ENCODE measurements around the gene LIPA.
"Not testable (repeated sequence)": the region's sequence is repeated elsewhere in the genome, so short reads cannot be mapped to it uniquely, and the experiment has no call there.

Gene LIPA

DNA sequence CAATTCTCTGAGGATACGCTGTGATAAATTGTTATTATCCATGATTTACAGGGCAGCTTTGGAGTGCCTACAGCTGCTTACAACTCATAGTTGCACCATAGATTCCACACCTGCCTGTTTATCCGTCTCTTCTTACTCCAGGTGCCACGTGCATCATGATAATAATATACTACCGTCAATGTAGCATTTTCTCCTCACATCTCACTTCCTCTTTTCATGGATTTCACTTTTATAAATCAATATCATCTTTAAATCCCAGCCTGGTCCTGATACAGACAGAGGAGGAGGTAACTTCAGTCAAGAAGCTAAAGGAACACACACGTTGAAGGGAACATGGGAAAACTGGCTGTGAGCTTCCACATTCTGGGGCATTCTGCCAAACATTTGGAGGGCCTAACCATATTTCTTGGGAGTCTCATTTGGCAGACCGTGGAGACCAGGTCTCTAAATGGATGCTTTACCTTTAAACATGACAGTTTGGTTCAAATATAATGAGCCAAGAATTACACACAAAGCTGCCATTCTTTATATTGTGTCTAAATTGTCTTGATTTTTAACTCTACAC lies 46.9 kb downstream of the LIPA start:
- H3K36me3 ChIP-seq (ENCODE audit: control insufficient read depth, insufficient read depth, low read length, severe bottlenecking): no peaks in the 10 kb centered on the region
- H3K27me3 ChIP-seq (replicated peaks; ENCODE audit: control insufficient read depth, insufficient read depth, low read length): no peaks in the 10 kb centered on the region
- H3K9ac ChIP-seq (ENCODE audit: low read length): no peak overlapping the region
- H3K4me1 ChIP-seq (ENCODE audit: control insufficient read depth, insufficient read depth, low read length): peaks cover 18% of the 10 kb centered on the region
- no peak overlapping the region for H3K4me3 ChIP-seq (ENCODE audit: low read length)
- no peaks in the 10 kb centered on the region for H3K9me3 ChIP-seq (ENCODE audit: control insufficient read depth, low read length)
- DNase-seq (ENCODE audit: low read depth): no peak

GRCh38 chr10:89203237-89203636 lies 48.3 kb downstream of the LIPA start:
- H3K9me3 ChIP-seq (ENCODE audit: control insufficient read depth, low read length): no peaks in the 10 kb centered on the region
- no peaks in the 10 kb centered on the region for H3K36me3 ChIP-seq (ENCODE audit: control insufficient read depth, insufficient read depth, low read length, severe bottlenecking)
- H3K9ac ChIP-seq (ENCODE audit: low read length): no peak overlapping the region
- H3K4me1 ChIP-seq (ENCODE audit: control insufficient read depth, insufficient read depth, low read length): peaks cover 17% of the 10 kb centered on the region
- H3K4me3 ChIP-seq (ENCODE audit: low read length): no peak overlapping the region
- no peaks in the 10 kb centered on the region for H3K27me3 ChIP-seq (replicated peaks; ENCODE audit: control insufficient read depth, insufficient read depth, low read length)
- peak; percentile 47 for DNase-seq (ENCODE audit: low read depth)

DNA sequence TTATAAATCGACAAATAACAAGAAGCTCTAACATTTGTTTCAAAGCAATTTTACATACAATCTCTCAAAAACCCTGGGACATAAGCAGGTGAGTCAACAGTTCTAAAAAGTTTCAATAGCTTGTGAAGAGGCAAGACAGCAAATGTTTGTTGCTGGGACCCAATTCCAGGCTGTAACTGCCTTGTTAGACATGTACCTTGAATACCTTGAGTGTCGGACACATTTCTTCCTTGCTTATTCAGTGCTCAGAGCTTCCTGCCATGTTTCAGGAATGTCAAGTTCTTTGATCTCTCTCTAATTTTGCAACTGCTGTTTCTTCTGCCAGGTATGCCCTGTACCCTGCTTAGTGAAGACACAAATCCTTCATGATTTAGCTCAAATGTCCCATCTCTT lies 49.5 kb downstream of the LIPA start:
- Histone ChIP-seq H3K4me1 (ENCODE audit: control insufficient read depth, insufficient read depth, low read length) (peaks cover 13% of the 10 kb centered on the region), H3K36me3 (ENCODE audit: control insufficient read depth, insufficient read depth, low read length, severe bottlenecking) (no peaks in the 10 kb centered on the region), H3K9ac (ENCODE audit: low read length) (no peak overlapping the region), H3K27me3 (replicated peaks; ENCODE audit: control insufficient read depth, insufficient read depth, low read length) (no peaks in the 10 kb centered on the region), H3K9me3 (ENCODE audit: control insufficient read depth, low read length) (no peaks in the 10 kb centered on the region), H3K4me3 (ENCODE audit: low read length) (no peak overlapping the region)
- no peak for DNase-seq (ENCODE audit: low read depth)

DNA sequence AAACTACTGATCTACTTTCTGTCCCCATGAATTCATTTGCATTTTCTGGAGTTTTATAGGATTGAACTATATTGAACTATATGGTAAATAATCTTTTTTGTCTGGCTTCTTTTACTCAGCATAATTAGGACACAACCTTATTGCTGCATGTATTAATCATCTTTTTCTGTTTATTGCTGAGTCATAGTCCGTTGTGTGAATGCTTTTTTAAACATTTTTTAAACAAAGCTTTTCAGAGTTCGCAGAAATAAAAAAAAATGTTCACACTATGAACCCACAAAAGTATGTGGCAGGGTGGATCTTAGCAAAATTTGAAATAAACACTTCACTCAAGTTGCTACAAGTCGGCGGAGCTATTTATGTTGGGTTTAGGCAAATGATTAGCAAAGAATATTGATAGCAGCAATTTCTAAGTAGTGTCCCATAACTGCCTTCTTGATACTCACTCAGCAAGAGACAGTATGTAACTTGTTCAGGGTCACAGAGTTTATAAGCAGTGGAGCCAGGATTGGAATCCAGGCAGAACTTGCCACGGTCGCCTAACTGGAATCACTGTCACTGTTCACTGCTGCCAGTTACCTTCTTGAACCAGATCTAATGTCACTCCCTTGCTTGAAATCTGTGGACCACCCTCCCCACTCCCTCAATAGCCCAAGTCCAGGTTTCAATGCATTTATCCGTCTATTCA lies 50.1 kb downstream of the LIPA start:
- no peaks in the 10 kb centered on the region for H3K36me3 ChIP-seq (ENCODE audit: control insufficient read depth, insufficient read depth, low read length, severe bottlenecking)
- H3K27me3 ChIP-seq (replicated peaks; ENCODE audit: control insufficient read depth, insufficient read depth, low read length): no peaks in the 10 kb centered on the region
- no peak overlapping the region for H3K9ac ChIP-seq (ENCODE audit: low read length)
- no peak overlapping the region for H3K4me3 ChIP-seq (ENCODE audit: low read length)
- H3K9me3 ChIP-seq (ENCODE audit: control insufficient read depth, low read length): no peaks in the 10 kb centered on the region
- peaks cover 8% of the 10 kb centered on the region for H3K4me1 ChIP-seq (ENCODE audit: control insufficient read depth, insufficient read depth, low read length)
- DNase-seq (ENCODE audit: low read depth): no peak

- Histone ChIP-seq H3K36me3 (ENCODE audit: control insufficient read depth, insufficient read depth, low read length, severe bottlenecking) (no peaks in the 10 kb centered on the region), H3K9ac (ENCODE audit: low read length) (no peak overlapping the region), H3K9me3 (ENCODE audit: control insufficient read depth, low read length) (no peaks in the 10 kb centered on the region), H3K4me3 (ENCODE audit: low read length) (no peak overlapping the region), H3K4me1 (ENCODE audit: control insufficient read depth, insufficient read depth, low read length) (no peaks in the 10 kb centered on the region), H3K27me3 (replicated peaks; ENCODE audit: control insufficient read depth, insufficient read depth, low read length) (no peaks in the 10 kb centered on the region)
- DNase-seq (ENCODE audit: low read depth): no peak
These were observed 54.1 kb downstream of the LIPA start for GRCh38 chr10:89197473-89197872.

GRCh38 chr10:89191301-89191700 lies 60.3 kb downstream of the LIPA start:
- DNase-seq (ENCODE audit: low read depth); H3K27me3 ChIP-seq (replicated peaks; ENCODE audit: control insufficient read depth, insufficient read depth, low read length); H3K4me3 ChIP-seq (ENCODE audit: low read length); H3K4me1 ChIP-seq (ENCODE audit: control insufficient read depth, insufficient read depth, low read length); H3K36me3 ChIP-seq (ENCODE audit: control insufficient read depth, insufficient read depth, low read length, severe bottlenecking); H3K9ac ChIP-seq (ENCODE audit: low read length); H3K9me3 ChIP-seq (ENCODE audit: control insufficient read depth, low read length): not testable (repeated sequence)

DNA sequence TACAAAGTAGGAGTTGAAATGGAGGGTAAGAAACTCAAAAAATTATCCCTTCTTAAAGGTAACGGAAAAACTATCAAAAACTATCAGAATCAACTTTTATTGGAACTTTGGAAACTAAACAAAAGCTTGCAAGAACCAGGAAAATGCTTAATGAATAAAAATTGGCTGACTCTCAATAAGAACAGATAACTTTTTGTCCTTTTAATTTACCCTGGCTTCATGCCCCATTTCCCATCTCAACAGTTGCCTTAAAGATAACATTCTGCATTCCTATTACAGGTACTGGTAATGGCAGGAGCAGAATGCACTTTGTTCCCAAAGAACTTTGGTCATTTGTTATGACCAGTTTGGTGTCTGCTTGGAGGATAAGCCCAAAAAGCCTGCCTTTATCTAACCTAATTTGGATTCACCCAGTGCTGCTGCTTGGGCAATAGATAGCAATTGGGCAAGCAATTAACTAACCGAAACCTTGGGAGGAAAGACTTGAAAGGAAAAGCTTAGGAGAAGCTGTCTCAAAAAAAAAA lies 62.3 kb downstream of the LIPA start:
- Histone ChIP-seq H3K4me1 (ENCODE audit: control insufficient read depth, insufficient read depth, low read length) (peaks cover 6% of the 10 kb centered on the region), H3K27me3 (replicated peaks; ENCODE audit: control insufficient read depth, insufficient read depth, low read length) (no peaks in the 10 kb centered on the region), H3K9me3 (ENCODE audit: control insufficient read depth, low read length) (no peaks in the 10 kb centered on the region), H3K36me3 (ENCODE audit: control insufficient read depth, insufficient read depth, low read length, severe bottlenecking) (no peaks in the 10 kb centered on the region), H3K9ac (ENCODE audit: low read length) (no peak overlapping the region), H3K4me3 (ENCODE audit: low read length) (no peak overlapping the region)
- no peak for DNase-seq (ENCODE audit: low read depth)

DNA sequence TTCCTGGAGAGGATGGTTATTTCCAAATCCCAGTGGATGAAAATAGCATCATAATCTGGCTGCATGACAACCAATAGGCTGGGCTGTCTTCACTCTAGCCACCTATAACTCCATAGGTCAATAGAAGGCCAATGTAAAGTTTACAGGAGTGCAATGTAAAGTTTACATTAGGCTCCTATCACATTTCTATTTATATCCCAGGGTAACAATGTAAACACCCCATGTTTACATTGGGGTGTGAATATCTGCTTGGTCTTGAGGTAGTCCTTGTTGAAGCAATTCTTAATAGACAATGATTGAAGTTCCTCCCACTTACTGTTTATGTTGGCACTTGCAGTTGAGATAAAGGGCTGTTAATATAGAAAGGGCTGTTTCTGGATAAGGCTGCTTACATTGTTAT lies 65.9 kb downstream of the LIPA start:
- no peak for DNase-seq (ENCODE audit: low read depth)
- Histone ChIP-seq H3K36me3 (ENCODE audit: control insufficient read depth, insufficient read depth, low read length, severe bottlenecking) (no peaks in the 10 kb centered on the region), H3K4me3 (ENCODE audit: low read length) (no peak overlapping the region), H3K4me1 (ENCODE audit: control insufficient read depth, insufficient read depth, low read length) (peaks cover 6% of the 10 kb centered on the region), H3K9me3 (ENCODE audit: control insufficient read depth, low read length) (peaks cover 4% of the 10 kb centered on the region), H3K9ac (ENCODE audit: low read length) (no peak overlapping the region), H3K27me3 (replicated peaks; ENCODE audit: control insufficient read depth, insufficient read depth, low read length) (no peaks in the 10 kb centered on the region)

DNA sequence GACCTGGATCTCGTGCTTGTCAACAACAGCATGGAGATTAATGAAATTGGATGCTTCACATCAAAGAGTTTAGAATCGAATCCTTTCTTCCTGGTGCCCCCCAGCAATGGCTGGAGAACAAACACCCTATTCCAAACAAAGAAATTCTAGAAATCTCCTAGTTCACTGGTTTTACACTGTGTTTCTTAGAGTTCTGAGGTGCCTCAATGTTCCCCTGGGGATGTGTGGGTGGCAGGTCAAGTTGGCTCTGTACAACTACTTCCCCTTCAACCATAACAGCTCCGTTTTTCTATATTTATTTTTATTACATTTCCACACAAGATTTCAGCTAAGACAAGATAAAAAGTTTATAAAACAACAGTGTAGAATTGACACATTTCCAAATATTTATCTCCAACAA lies 66.9 kb downstream of the LIPA start:
- no peaks in the 10 kb centered on the region for H3K27me3 ChIP-seq (replicated peaks; ENCODE audit: control insufficient read depth, insufficient read depth, low read length)
- H3K9ac ChIP-seq (ENCODE audit: low read length): no peak overlapping the region
- H3K9me3 ChIP-seq (ENCODE audit: control insufficient read depth, low read length): peaks cover 11% of the 10 kb centered on the region
- no peaks in the 10 kb centered on the region for H3K36me3 ChIP-seq (ENCODE audit: control insufficient read depth, insufficient read depth, low read length, severe bottlenecking)
- no peak overlapping the region for H3K4me3 ChIP-seq (ENCODE audit: low read length)
- H3K4me1 ChIP-seq (ENCODE audit: control insufficient read depth, insufficient read depth, low read length): peaks cover 6% of the 10 kb centered on the region
- no peak for DNase-seq (ENCODE audit: low read depth)

- Histone ChIP-seq H3K36me3 (ENCODE audit: control insufficient read depth, insufficient read depth, low read length, severe bottlenecking) (no peaks in the 10 kb centered on the region), H3K4me1 (ENCODE audit: control insufficient read depth, insufficient read depth, low read length) (peaks cover 6% of the 10 kb centered on the region), H3K4me3 (ENCODE audit: low read length) (no peak overlapping the region), H3K9me3 (ENCODE audit: control insufficient read depth, low read length) (peaks cover 11% of the 10 kb centered on the region), H3K27me3 (replicated peaks; ENCODE audit: control insufficient read depth, insufficient read depth, low read length) (no peaks in the 10 kb centered on the region), H3K9ac (ENCODE audit: low read length) (no peak overlapping the region)
- peak; percentile 46 for DNase-seq (ENCODE audit: low read depth)
These were observed 68.0 kb downstream of the LIPA start for GRCh38 chr10:89183571-89183970.

- no peaks in the 10 kb centered on the region for H3K27me3 ChIP-seq (replicated peaks; ENCODE audit: control insufficient read depth, insufficient read depth, low read length)
- no peak for DNase-seq (ENCODE audit: low read depth)
- no peaks in the 10 kb centered on the region for H3K36me3 ChIP-seq (ENCODE audit: control insufficient read depth, insufficient read depth, low read length, severe bottlenecking)
- no peak overlapping the region for H3K9ac ChIP-seq (ENCODE audit: low read length)
- H3K4me1 ChIP-seq (ENCODE audit: control insufficient read depth, insufficient read depth, low read length): peaks cover 6% of the 10 kb centered on the region
- H3K9me3 ChIP-seq (ENCODE audit: control insufficient read depth, low read length): peaks cover 11% of the 10 kb centered on the region
- H3K4me3 ChIP-seq (ENCODE audit: low read length): no peak overlapping the region
These were observed 68.7 kb downstream of the LIPA start for GRCh38 chr10:89182894-89183293.

DNA sequence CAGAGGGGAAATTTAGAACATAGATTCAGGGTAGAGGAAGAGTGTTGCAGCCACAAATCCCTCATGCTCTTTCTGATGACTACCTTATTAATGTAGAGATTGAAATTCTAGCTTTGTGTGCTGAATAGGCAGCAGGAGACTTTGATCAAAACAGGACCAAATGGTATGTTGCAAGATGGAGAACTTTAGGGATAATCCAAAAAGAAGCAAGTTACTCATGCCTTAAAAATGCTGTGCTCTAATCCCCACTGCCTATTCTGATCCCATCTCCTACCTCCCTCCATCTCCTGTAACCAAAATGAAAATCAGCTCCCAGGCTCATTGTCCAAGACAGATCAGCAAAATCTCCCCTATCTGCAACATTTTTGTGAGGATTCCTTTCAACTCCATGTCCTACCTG lies 75.8 kb downstream of the LIPA start:
- H3K27me3 ChIP-seq (replicated peaks; ENCODE audit: control insufficient read depth, insufficient read depth, low read length): no peaks in the 10 kb centered on the region

More for the DNA sequence above, 75.8 kb downstream of the LIPA start:
- no peak overlapping the region for H3K4me3 ChIP-seq (ENCODE audit: low read length)
- DNase-seq (ENCODE audit: low read depth): peak; percentile 22
- H3K9ac ChIP-seq (ENCODE audit: low read length): no peak overlapping the region
- H3K36me3 ChIP-seq (ENCODE audit: control insufficient read depth, insufficient read depth, low read length, severe bottlenecking): no peaks in the 10 kb centered on the region
- H3K9me3 ChIP-seq (ENCODE audit: control insufficient read depth, low read length): peaks cover 9% of the 10 kb centered on the region
- peaks cover 19% of the 10 kb centered on the region for H3K4me1 ChIP-seq (ENCODE audit: control insufficient read depth, insufficient read depth, low read length)

Measured in adipocyte (in vitro differentiated cells).